OCI-LY7 (cell line): Measurements from ENCODE around the gene PIGQ. TPM values are rescaled to one million over a fixed set of nuclear protein-coding genes. Genes with fewer than 3 reads are reported as not detected.

Experiments
- BruUV-seq: library from RNA; stranded (reverse); fragments of 400-500 nt; replicated peaks from 2 replicates; lab custom pipeline; 2021; lab: Mats Ljungman, UMichigan
- CTCF ChIA-PET: fragments of 300-600 bp; sonication (Branson Sonifier 250); formaldehyde crosslinking; loops from one replicate; lab custom pipeline; 2022; ENCODE audit warnings: antibody characterized with exemption; ENCODE audit not compliant: unreplicated experiment; lab: Charles Lee
- POLR2A ChIA-PET: fragments of 300-600 bp; sonication (Branson Sonifier 250); formaldehyde crosslinking; loops from one replicate; lab custom pipeline; 2022; ENCODE audit warnings: antibody characterized with exemption; lab: Charles Lee
- DNase-seq: peaks from one replicate; pipeline ENCODE4 v3.0.0-alpha.2; 2015; ENCODE audit warnings: low spot score
- H2AFZ ChIP-seq: fragments of 200-600 bp; sonication (generic), shearing (Covaris generic); 2 replicates; pipeline ENCODE4 v1.6.1; 2014; ENCODE audit warnings: mild to moderate bottlenecking, antibody characterized with exemption, low read length, moderate library complexity
- H3K27ac ChIP-seq: fragments of 200-600 bp; sonication (generic); 2 replicates; pipeline ENCODE4 v1.5.1; 2014; ENCODE audit warnings: mixed run types, low read depth, mild to moderate bottlenecking, moderate library complexity, low read length, inconsistent platforms; ENCODE audit not compliant: poor library complexity, severe bottlenecking
- H3K36me3 ChIP-seq: fragments of 200-600 bp; sonication (generic); 2 replicates; pipeline ENCODE4 v1.6.1; 2014; ENCODE audit warnings: mild to moderate bottlenecking, antibody characterized with exemption, low read length, moderate library complexity, mixed read lengths; ENCODE audit not compliant: insufficient read depth
- H3K4me1 ChIP-seq: fragments of 200-600 bp; sonication (generic); 2 replicates; pipeline ENCODE4 v1.5.1; 2014; ENCODE audit warnings: mild to moderate bottlenecking, low read length; ENCODE audit not compliant: insufficient read depth, poor library complexity, severe bottlenecking
- H3K4me2 ChIP-seq: fragments of 200-600 bp; sonication (generic); 2 replicates; pipeline ENCODE4 v1.6.1; 2014; ENCODE audit warnings: mild to moderate bottlenecking, low read length
- H3K4me3 ChIP-seq: fragments of 200-600 bp; sonication (generic); 2 replicates; pipeline ENCODE4 v1.5.1; 2014; ENCODE audit warnings: mild to moderate bottlenecking, low read depth, low read length; ENCODE audit not compliant: poor library complexity, severe bottlenecking
- H3K79me2 ChIP-seq: fragments of 200-600 bp; sonication (generic); 2 replicates; pipeline ENCODE4 v1.6.1; 2016; ENCODE audit warnings: low read depth, mild to moderate bottlenecking, low read length, moderate library complexity, mixed read lengths; ENCODE audit not compliant: insufficient read depth
- H3K9me2 ChIP-seq: fragments of 200-600 bp; sonication (generic); 2 replicates; pipeline ENCODE4 v1.6.1; 2016; ENCODE audit warnings: mild to moderate bottlenecking, low read length, mixed read lengths; ENCODE audit not compliant: insufficient read depth
- H3K9me3 ChIP-seq: fragments of 200-600 bp; sonication (generic); 2 replicates; pipeline ENCODE4 v1.6.1; 2014; ENCODE audit warnings: mild to moderate bottlenecking, mixed run types, low read length, mixed read lengths
- H4K20me1 ChIP-seq: fragments of 200-600 bp; sonication (generic); 2 replicates; pipeline ENCODE4 v1.6.1; 2014; ENCODE audit warnings: mild to moderate bottlenecking, antibody characterized with exemption, low read length, moderate library complexity, mixed read lengths; ENCODE audit not compliant: insufficient read depth
- CTCF ChIP-seq: fragments of 200-600 bp; sonication (generic); conservative IDR thresholded peaks from 2 replicates; pipeline ENCODE4 v1.5.1; 2014; ENCODE audit warnings: mild to moderate bottlenecking, antibody characterized with exemption, low read length, moderate library complexity, mixed read lengths
- EZH2phosphoT487 ChIP-seq: fragments of 200-600 bp; sonication (generic); IDR thresholded peaks from 2 replicates; pipeline ENCODE4 v1.6.1; 2018; ENCODE audit warnings: low read depth, borderline replicate concordance, mild to moderate bottlenecking, mixed run types, antibody characterized with exemption, low read length, moderate library complexity, mixed read lengths
- intact Hi-C: fragments of 100-400 bp; cut with micrococcal nuclease; formaldehyde crosslinking; loops from one replicate; pipeline ENCODE4 v1.10.0; 2022; ENCODE audit not compliant: unreplicated experiment
- total RNA-seq, 2 experiments: library from RNA; depleted of rRNA in 1 of 2; stranded (reverse); fragments of >200 nt in 1 of 2; shearing (Covaris generic) in 1 of 2; gene quantifications; 2 replicates each; pipeline ENCODE4 v1.2.3, GENCODE V29; 2014 to 2022

PIGQ gene
- total RNA-seq, 2 experiments from 2014 or later: 39.0 to 54.2 TPM

GRCh38 chr16:544517-544916 lies 25.3 kb upstream of the PIGQ start:
- no peak for DNase-seq
- no TSS peak for BruUV-seq

GRCh38 chr16:546909-547770 lies 22.6 kb upstream of the PIGQ start:
- POLR2A ChIA-PET: no interaction called here
- no TSS peak for BruUV-seq
- H3K4me2 ChIP-seq: no peak overlapping the region
- no peak overlapping the region for H3K4me3 ChIP-seq
- DNase-seq: no peak
- H3K36me3 ChIP-seq: peaks cover 30% of the 10 kb centered on the region
- no peak overlapping the region for H3K27ac ChIP-seq
- intact Hi-C loops: no loop called here
- H4K20me1 ChIP-seq: no peaks in the 10 kb centered on the region
- H3K79me2 ChIP-seq: peaks cover 3% of the 10 kb centered on the region; the same call in 1 of the 2 replicates
- no peaks in the 10 kb centered on the region for H3K9me2 ChIP-seq
- H2AFZ ChIP-seq: no peak overlapping the region
- TF ChIP-seq EZH2phosphoT487: no peak
- no peak for TF ChIP-seq CTCF
- CTCF ChIA-PET: no interaction called here
- no peaks in the 10 kb centered on the region for H3K4me1 ChIP-seq
- no peaks in the 10 kb centered on the region for H3K9me3 ChIP-seq

More at GRCh38 chr16:544517-544916, 25.3 kb upstream of the PIGQ start:
- TF ChIP-seq CTCF (no peak), EZH2phosphoT487 (no peak)
- POLR2A ChIA-PET: no interaction called here
- Histone ChIP-seq H3K4me1 (no peaks in the 10 kb centered on the region), H3K9me3 (no peaks in the 10 kb centered on the region), H2AFZ (no peak overlapping the region), H3K9me2 (no peaks in the 10 kb centered on the region), H4K20me1 (no peaks in the 10 kb centered on the region), H3K27ac (no peak overlapping the region), H3K79me2 (peaks cover 3% of the 10 kb centered on the region; the same call in 1 of the 2 replicates), H3K4me3 (no peak overlapping the region), H3K4me2 (no peak overlapping the region), H3K36me3 (peaks cover 42% of the 10 kb centered on the region)
- intact Hi-C loops: no loop called here
- CTCF ChIA-PET: no interaction called here

GRCh38 chr16:548586-548985 lies 21.2 kb upstream of the PIGQ start:
- H3K4me1 ChIP-seq: no peaks in the 10 kb centered on the region
- no peak for DNase-seq
- POLR2A ChIA-PET: no interaction called here
- no peaks in the 10 kb centered on the region for H3K9me3 ChIP-seq
- no peak overlapping the region for H3K27ac ChIP-seq
- H3K4me3 ChIP-seq: no peak overlapping the region
- no peaks in the 10 kb centered on the region for H3K9me2 ChIP-seq
- no peak for TF ChIP-seq EZH2phosphoT487
- no peak for TF ChIP-seq CTCF
- no peak overlapping the region for H3K4me2 ChIP-seq
- BruUV-seq: no TSS peak
- no peaks in the 10 kb centered on the region for H3K79me2 ChIP-seq
- no peak overlapping the region for H2AFZ ChIP-seq
- CTCF ChIA-PET: interaction anchor here (0.6 kb wide), 1 partner anchor 52 kb away, joined by 3 read pairs; no protein-coding TSS in a partner anchor
- intact Hi-C loops: no loop called here
- no peaks in the 10 kb centered on the region for H4K20me1 ChIP-seq
- peaks cover 27% of the 10 kb centered on the region for H3K36me3 ChIP-seq
